Raji (cell line): ENCODE results near the gene GRAMD2B.

Experiments
- POLR2A ChIP-seq: IDR thresholded peaks from 2 replicates; pipeline ENCODE4 v1.6.1; 2011; ENCODE audit warnings: low read depth, low read length, control low read depth; ENCODE audit not compliant: insufficient read depth

The GRAMD2B gene

DNA sequence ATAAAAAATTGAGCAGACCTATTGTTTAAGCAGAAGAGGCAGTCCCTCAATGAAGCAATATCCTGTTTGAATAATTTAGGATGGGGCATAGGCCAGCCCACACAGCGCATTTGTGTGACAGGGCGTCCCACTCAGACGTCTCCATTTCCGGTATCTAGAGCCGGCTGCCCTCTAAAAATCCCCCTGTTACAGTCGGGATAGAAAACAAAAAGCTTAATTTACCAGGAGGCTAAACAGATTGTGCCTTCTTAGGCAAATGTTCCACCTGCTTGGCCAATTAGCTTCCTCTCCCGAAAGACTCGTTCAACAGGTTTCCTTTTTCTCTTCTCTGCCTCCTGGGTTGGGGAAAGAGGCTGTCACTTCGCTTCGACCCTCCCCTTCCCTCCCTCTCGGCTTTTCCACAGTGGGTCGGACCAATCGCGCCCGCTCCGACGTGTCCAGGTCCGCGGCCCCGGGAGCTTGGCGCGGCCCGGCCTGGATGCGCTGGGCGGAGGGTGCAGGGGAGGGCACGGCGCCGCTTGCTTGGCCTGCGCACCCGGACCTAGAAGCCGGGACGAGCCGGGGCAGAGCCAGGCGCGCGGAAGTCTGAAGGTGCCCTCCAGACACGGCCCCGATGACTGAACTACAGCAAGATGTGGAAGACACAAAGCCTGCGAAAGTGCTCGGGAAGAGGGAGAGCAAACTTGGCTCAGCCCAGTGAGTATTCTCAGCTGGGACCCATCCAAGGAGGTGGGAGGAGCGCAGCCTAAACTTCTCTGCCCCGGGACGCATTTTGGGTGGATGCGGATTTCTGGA lies at the start of gene GRAMD2B:
GRAMD2B (plus strand) TSS at position 416 of the 795 bp plus-strand sequence; CDS start at position 614, 198 bp downstream.
- no peak for TF ChIP-seq POLR2A

- TF ChIP-seq POLR2A: no peak
These were observed 49.1 kb upstream of the GRAMD2B start for GRCh38 chr5:126374109-126374416.

DNA sequence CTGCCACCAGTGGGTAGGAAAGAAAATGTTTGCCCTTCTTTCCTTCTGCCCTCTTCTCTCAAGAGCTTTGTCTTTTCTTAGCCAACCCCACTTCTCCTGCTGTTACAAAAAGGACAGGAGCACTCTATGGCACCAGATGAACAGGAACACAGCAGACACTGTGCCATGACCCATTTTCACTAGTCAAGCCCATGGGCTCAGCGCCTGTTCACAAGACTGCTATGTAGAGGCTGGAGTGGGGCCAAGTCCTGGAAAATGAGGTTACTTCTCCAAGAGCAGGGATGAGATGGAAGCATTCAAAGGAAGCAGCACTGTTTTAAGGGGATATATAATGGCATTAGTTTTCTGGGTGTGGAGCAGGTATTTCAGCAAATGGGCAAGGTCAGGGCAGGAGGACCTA lies 46.8 kb upstream of the GRAMD2B start:
- TF ChIP-seq POLR2A: no peak

DNA sequence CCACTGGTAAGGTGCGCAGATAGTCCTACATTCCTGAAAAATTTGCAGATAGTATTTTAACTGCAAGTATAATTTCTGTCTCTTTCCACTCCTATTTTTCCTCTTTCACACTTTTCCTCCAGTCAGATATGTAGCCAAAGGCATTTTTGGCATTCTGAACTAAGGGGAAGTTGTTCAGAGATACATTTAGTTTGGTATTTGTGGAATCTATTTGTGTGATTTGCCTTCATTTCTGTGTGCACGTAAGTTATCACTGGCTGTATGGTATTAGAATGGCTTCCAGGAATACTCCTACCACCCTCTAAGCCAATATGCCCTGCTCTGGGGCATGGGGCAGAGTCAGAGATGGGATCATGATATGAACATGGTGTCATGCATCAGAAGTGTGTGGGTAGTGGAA lies 45.8 kb upstream of the GRAMD2B start:
- no peak for TF ChIP-seq POLR2A

DNA sequence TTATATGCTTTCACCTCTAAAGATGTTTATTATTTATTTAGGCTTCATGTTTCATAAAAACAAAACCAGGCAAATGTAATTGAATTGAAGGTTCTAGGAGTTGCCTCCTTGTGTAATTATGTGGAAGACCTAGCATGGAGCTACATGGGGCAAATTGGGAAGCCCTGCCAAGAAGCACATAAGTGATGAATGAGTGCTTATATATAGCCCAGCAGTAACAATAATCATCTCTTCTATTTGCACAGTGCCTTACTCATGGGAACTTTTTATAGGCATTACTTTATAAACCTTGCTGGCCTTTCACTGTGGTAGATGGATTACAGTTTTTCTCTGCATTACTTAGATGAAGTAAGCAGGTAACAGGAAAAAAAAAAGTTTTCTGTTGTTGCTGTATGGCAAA lies 40.0 kb upstream of the GRAMD2B start:
- TF ChIP-seq POLR2A: no peak

- no peak for TF ChIP-seq POLR2A
These were observed 39.4 kb upstream of the GRAMD2B start for GRCh38 chr5:126383776-126384175.

GRCh38 chr5:126384985-126385384 lies 38.2 kb upstream of the GRAMD2B start:
- TF ChIP-seq POLR2A: no peak

DNA sequence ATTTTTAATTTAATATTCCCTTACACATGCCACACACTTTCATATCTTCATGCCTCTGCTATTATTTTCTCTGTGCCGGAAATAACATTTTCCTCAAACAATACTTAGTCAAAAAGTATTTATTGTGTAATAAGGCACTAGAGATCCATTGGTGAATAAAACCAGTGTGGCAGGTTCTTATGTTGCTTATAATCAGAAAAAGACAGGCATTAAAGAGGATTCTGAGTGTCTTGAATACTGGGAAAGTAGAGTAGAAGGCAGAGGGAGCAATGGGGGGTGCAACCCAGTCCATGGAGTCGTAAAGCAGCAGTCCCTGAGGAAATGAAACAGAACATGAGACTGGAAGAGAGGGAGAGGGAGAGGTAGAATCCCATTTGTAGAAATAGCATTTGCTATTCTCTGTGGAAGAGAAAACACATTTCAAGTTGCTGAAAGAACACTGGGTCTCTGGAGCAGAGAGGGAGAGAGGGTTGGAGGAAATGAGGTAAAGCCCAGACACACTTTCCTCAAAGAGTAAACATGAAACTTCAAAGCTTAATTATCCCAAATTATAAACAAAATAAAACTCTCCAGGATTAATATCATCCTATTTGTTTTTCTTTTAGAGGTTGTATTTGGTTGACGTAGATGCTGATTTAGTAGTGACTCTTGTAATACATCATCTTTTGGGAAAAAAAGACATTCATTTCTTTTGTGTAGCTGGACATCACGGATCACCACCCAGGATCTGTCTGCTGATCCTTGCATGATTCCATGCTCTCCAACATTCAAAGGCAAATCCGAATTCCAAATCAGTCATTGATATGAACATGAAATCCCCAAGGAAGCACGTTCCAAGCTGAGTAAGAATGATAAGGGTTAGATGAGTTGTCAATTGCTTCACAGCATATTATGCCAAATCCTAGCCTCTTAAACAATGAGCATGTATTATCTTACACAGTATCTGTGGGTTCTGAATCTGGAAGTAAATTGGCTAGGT lies 37.4 kb upstream of the GRAMD2B start:
- no peak for TF ChIP-seq POLR2A

- no peak for TF ChIP-seq POLR2A
These were observed 34.0 kb upstream of the GRAMD2B start for GRCh38 chr5:126389179-126389578.

DNA sequence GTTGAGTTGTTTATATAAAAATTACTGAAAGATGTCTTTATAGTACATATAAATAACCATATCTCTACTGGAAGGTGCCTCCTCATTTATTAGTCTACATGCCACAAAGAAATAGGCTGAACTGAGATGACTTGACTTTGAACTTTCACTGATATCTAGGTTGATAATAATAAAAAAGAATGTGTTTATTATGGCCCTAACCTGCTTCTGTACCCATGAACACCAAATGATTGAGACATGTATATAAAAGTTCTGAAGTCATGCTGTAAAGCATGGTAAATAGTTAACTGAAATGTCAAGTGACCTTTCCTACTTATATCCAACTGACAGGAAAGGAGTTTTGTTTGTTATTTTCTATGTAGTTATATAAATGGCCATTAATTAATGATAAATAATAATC lies 33.2 kb upstream of the GRAMD2B start:
- no peak for TF ChIP-seq POLR2A

- no peak for TF ChIP-seq POLR2A
These were observed 31.8 kb upstream of the GRAMD2B start for GRCh38 chr5:126391386-126391785.

DNA sequence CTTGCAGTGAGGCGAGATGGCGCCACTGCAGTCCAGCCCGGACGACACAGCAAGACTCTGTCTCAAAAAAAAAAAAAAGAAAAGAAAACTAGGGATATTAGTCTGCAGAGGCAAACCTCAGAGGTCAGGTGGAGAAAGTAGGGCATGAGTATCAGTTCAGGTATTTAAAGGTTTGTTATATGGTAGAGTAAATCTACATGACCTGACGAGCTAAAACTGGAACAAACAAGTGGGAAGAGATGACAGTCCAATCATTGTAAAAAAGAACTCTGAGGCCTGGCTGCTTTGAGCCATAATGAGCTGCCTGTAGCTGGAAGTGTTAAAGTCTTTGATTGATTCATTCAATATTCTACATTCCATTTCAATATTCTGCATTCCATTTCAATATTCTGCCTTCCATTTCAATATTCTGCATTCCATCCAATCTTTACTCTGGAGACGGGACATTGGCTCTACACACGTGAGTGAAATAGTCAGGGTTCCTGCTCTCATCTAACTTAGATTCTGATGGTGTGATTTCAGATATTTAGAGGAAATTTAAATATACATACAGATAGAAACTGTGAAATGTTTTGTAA lies 28.9 kb upstream of the GRAMD2B start:
- no peak for TF ChIP-seq POLR2A

DNA sequence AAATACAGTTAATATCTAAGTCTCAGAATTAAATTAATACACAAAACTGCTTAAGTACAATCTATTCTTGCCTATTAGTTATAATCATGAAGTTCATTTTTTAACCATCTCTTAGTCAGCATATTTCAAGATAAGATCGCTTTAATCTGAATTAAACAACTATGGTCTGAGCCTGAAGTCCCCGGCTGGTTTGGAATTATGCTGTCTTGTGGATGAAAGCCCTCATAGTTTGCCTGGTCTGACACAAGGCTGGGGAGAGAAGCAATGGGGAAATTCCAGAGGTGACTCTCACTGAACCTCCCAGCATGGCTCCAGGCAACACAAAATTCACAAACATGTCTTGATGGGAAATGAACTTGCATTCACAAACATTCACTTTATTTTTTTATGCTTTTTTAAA lies 28.0 kb upstream of the GRAMD2B start:
- no peak for TF ChIP-seq POLR2A

DNA sequence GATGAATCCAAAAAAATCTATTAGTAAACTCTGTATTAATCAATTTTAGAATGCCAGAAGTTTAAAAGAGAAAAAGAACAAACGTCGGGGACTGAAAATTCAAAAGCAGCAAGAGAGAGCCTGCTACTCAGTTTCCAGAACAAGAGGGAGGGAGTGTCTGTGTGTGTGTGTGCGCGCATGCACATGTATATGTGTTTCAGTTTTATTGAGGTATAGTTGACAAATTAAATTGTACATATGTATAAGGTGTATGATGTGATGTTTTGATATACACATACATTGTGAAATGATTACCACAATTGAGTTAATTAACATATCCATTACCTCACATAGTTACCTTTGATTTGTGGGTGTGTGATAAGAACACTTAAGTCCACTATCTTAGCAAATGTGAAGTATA lies 27.6 kb upstream of the GRAMD2B start:
- no peak for TF ChIP-seq POLR2A

GRCh38 chr5:126398791-126399190 lies 24.4 kb upstream of the GRAMD2B start:
- no peak for TF ChIP-seq POLR2A
